Bronchial epithelial cell (primary cell): ENCODE measurements around the gene IZUMO4. TPM values are rescaled to one million over a fixed set of nuclear protein-coding genes. Genes with fewer than 3 reads are reported as not detected.

Source experiments
- DNase-seq: peaks from one replicate; pipeline ENCODE4 v3.0.0-alpha.2; 2010; ENCODE audit warnings: low read depth
- FAIRE-seq: peaks from 2 replicates; lab custom pipeline; 2011; peaks lifted over from hg19 to GRCh38; lab: Jason Lieb, UNC
- H3K27me3 ChIP-seq: 2 replicates; pipeline ENCODE4 v1.5.1; 2011; ENCODE audit warnings: low read length; ENCODE audit not compliant: control insufficient read depth, insufficient read depth
- H3K36me3 ChIP-seq: 2 replicates; pipeline ENCODE4 v1.5.1; 2011; ENCODE audit warnings: low read length; ENCODE audit not compliant: control insufficient read depth, insufficient read depth
- H3K4me3 ChIP-seq: 2 replicates; pipeline ENCODE4 v1.5.1; 2011; ENCODE audit warnings: mild to moderate bottlenecking, low read depth, low read length, control low read depth
- total RNA-seq: library from RNA; depleted of rRNA; stranded (reverse); fragments of >200 nt; gene quantifications from 2 replicates; pipeline ENCODE4 v1.2.1, GENCODE V29; 2014
- TF ChIP-seq, protein P1 (sequence below): IDR thresholded peaks from 2 replicates; pipeline ENCODE4 v1.5.1; 2011; ENCODE audit warnings: mild to moderate bottlenecking, moderate library complexity, low read length, control low read depth, inconsistent platforms; ENCODE audit not compliant: insufficient read depth, severe bottlenecking

The IZUMO4 gene
- total RNA-seq, 1 donor from 2014 or later: 3.7 TPM

DNA sequence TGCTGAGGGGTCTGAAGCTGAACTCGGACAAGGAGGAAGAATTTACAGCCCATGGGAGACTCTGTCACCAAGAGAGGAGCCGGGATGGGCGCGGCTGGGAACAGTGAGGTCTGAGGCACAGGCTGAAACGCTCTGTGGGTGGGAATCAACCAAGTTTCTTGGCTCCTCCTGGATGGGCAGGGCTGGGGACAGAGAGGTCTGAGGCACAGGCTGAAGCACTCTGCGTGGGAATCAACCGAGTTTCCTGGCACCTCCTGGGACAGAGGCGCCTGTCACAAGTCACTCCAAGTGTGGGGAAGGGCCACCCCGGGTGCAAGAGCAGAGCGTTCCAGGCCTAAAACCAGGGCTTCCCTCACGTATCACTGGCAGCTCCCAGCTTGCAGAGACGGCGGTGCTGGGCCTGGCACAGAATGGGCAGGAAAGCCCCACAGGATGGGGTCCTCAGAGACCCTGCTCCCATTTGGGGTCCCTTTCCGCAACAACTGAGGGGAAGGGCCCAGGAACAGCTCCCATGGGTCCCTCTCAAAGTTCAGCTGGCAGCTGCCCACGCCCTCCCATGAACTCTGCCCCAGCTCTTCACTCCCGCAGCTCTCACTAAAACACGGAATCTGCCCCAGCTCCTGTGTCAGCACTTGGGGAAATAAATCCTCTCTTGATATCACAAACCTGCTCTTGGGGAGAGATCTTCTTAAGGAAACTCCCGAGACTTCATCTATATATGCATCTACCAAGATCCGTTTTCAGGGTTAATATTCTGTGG, 36.2 kb downstream of the IZUMO4 start:
- DNase-seq (no peak), FAIRE-seq (no peak)
- TF ChIP-seq, protein P1, sequence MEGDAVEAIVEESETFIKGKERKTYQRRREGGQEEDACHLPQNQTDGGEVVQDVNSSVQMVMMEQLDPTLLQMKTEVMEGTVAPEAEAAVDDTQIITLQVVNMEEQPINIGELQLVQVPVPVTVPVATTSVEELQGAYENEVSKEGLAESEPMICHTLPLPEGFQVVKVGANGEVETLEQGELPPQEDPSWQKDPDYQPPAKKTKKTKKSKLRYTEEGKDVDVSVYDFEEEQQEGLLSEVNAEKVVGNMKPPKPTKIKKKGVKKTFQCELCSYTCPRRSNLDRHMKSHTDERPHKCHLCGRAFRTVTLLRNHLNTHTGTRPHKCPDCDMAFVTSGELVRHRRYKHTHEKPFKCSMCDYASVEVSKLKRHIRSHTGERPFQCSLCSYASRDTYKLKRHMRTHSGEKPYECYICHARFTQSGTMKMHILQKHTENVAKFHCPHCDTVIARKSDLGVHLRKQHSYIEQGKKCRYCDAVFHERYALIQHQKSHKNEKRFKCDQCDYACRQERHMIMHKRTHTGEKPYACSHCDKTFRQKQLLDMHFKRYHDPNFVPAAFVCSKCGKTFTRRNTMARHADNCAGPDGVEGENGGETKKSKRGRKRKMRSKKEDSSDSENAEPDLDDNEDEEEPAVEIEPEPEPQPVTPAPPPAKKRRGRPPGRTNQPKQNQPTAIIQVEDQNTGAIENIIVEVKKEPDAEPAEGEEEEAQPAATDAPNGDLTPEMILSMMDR: no peak
- Histone ChIP-seq H3K36me3 (peaks cover 44% of the 10 kb centered on the region), H3K4me3 (no peak overlapping the region), H3K27me3 (no peaks in the 10 kb centered on the region)

DNA sequence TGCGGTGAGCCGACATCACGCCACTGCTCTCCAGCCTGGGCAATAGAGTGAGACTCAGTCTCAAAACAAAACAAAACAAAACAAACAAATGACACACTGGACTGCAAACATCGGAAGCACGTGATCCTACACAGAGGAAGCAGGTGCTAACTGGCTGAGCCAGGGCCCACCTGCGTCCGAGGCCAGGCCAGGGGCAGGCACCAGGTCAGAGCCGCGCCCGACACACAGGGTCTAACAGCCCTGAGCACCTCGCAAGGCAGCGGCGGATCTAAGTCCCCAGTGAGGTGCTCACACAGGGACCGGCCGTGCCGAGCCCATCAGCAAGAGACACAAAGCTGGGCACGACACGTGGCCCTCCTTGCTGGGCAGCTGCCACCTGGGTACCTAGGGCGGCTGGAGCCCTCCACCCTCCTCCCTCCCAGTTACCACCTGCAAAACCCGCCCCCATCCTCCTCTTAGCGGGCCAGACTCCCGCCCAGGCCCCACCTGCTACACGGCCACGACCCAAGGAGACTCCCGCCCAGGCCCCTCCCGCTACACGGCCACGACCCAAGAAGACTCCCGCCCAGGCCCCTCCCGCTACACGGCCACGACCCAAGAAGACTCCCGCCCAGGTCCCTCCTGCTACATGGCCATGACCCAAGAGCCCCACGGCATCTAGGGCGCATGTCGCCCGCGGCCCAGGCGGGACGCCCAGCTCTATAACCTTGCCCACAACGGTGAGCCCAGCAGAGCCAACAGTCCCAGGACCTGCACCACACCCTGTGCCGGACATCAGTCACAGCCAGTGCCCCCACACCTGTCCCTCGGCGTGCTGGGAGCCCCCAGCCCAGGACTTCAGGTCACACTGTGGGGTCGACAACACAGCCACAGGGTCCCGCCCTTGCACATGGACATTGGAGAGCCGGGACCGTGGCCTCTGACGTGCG, 39.0 kb downstream of the IZUMO4 start:
- DNase-seq (no peak), FAIRE-seq (no peak)
- H3K36me3 ChIP-seq: peaks cover 44% of the 10 kb centered on the region
- H3K4me3 ChIP-seq: no peak overlapping the region
- TF ChIP-seq, protein P1: no peak
- no peaks in the 10 kb centered on the region for H3K27me3 ChIP-seq

DNA sequence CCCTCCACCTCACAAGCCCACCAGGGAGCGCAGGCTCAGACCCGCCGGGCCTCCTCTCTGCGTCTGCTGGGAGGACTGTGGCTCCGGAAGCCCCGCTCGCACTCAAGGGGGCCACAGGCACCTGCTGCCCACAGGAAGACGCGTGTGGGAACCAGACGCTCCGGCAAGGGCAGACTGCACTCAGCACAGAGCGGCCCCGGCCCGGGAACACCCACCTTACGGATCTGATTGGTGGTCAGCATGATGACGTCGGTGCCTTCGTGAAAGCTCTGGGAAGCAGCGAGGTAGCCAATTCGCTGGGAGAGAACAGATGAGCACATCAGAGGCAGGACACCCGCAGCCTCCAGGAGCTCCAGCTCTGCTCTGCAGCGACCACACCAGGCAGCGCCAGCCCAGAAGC, 40.1 kb downstream of the IZUMO4 start:
- H3K36me3 ChIP-seq: peaks cover 39% of the 10 kb centered on the region

DNA sequence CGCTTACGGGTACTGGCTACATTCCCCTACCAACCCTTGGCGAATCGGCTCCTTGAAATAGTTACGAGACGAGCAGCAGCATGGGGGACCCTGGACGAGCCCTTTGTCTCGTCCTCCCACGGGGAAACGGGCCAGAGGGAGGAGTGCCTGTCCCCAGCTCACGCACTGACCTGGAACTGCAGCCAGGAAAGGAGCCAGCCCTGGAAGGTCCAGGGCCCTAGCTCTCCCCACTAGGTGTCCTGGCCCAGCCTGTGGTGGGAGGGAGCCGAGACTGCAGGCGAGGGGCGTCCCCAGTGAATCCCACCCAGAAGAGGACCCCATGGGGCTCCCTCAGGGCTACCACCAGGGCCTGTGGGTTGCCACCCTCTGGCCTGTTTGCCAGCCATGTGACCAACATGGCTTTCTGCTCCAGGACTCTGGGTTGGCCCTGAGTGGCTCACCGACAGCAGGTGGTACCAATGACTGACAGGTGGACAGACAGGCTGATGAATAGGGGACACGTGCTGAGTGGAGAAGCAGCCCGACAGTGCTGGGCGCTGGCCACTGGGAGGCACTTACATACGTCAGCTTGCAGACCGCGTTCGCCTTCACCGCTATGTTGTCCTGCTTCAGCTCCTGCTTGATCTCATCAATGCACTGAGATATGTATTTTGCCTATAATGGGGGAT, 41.5 kb downstream of the IZUMO4 start:
- FAIRE-seq: no peak

More for the DNA sequence above, 40.1 kb downstream of the IZUMO4 start:
- TF ChIP-seq, protein P1: no peak
- no peak for DNase-seq
- no peak for FAIRE-seq
- Histone ChIP-seq H3K27me3 (no peaks in the 10 kb centered on the region), H3K4me3 (no peak overlapping the region)

DNA sequence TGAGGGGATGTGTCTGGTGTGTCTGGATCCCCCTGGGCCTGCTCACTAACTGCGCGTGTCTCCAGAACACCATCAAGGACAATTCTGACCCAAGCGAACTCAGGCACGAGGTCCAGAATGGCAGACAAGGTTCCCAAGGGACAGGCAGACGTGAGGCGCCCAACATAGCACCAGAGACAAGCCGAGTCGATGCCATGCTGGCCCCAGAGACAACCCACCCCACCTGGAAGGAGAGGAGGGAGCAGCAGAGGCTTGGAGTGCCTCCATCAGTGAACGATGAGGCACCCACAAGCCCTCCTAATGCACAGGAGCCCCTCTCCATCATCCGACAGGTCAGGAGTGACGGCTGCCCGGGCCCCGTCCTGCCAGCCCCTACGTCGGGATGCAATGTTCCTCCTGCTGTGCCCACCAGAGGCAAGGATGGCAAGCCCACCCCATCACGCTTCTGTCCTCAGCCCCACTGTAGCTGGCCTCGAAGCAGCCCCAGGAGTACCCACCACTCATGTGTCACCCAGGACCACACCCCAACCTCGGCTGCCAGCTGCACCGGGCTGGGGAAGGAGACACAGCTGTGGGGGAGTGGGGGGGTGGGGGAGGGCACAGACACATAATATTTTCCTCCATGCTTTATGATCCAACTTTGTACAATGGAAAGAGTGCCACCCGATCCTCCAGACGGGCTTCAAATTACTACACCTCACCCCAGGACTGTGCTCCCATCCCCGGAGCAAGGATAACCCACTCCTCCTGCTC, 42.8 kb downstream of the IZUMO4 start:
- Histone ChIP-seq H3K27me3 (no peaks in the 10 kb centered on the region), H3K36me3 (peaks cover 28% of the 10 kb centered on the region), H3K4me3 (no peak overlapping the region)
- FAIRE-seq (no peak), DNase-seq (no peak)
- TF ChIP-seq, protein P1: no peak

More for the DNA sequence above, 41.5 kb downstream of the IZUMO4 start:
- DNase-seq: no peak
- no peak overlapping the region for H3K4me3 ChIP-seq
- TF ChIP-seq, protein P1: no peak
- H3K36me3 ChIP-seq: peaks cover 29% of the 10 kb centered on the region
- H3K27me3 ChIP-seq: no peaks in the 10 kb centered on the region
